Breast epithelium (tissue), 4 donors: Measurements from ENCODE around the gene TBX5. TPM values are rescaled to one million over a fixed set of nuclear protein-coding genes. Genes with fewer than 3 reads are reported as not detected.
A peak's percentile ranks its signal among the peaks of the same experiment; 100 is the strongest.

Source experiments
- DNase-seq, 2 donors: peaks; one replicate each; pipeline ENCODE4 v3.0.0-alpha.2; 2019; ENCODE audit warnings: low spot score in 2 of 2
- H3K27ac ChIP-seq, 2 donors: fragments of 200-600 bp; sonication (generic) in 1 of 2; one replicate each; pipeline ENCODE4 v1.5.1; 2016 to 2019; ENCODE audit warnings: mild to moderate bottlenecking in 1 of 2
- H3K27me3 ChIP-seq, 2 donors: fragments of 200-600 bp; sonication (generic) in 1 of 2; one replicate each; pipeline versions ENCODE4 v1.5.1 to v1.6.0; 2017 to 2019; ENCODE audit warnings: control low read depth in 1 of 2, mild to moderate bottlenecking in 1 of 2
- H3K36me3 ChIP-seq: fragments of 200-600 bp; one replicate; pipeline ENCODE4 v1.5.1; 2019
- H3K4me1 ChIP-seq, 2 donors: fragments of 200-600 bp; sonication (generic); one replicate each; pipeline ENCODE4 v1.5.1; 2016 to 2019; ENCODE audit warnings: control low read depth in 1 of 2
- H3K4me3 ChIP-seq, 3 donors: fragments of 200-600 bp; sonication (generic); 1 replicate in 2 of 3; 2 replicates in 1 of 3; pipeline ENCODE4 v1.5.1; 2016 to 2019; ENCODE audit warnings: mild to moderate bottlenecking in 3 of 3, moderate library complexity in 2 of 3
- H3K9me3 ChIP-seq, 2 donors: fragments of 200-600 bp; sonication (generic) in 1 of 2; one replicate each; pipeline ENCODE4 v1.5.1; 2016 to 2019; ENCODE audit warnings: control low read depth in 1 of 2
- POLR2A ChIP-seq: fragments of 450-650 bp; IDR thresholded peaks from one replicate; pipeline ENCODE4 v1.6.1; 2016; ENCODE audit warnings: antibody characterized with exemption, mild to moderate bottlenecking, moderate library complexity
- POLR2AphosphoS5 ChIP-seq, 3 donors: sonication (generic); formaldehyde crosslinking; IDR thresholded peaks; one replicate each; pipeline ENCODE4 v1.6.1; 2017; ENCODE audit warnings: antibody characterized with exemption in 3 of 3
- intact Hi-C: fragments of 100-400 bp; cut with DNase I; formaldehyde crosslinking; loops from one replicate; pipeline ENCODE4 v1.15.1; 2023; ENCODE audit warnings: low total_unique reads
- total RNA-seq, 3 donors: library from RNA; depleted of rRNA; stranded (reverse); fragments of >200 nt; gene quantifications; one replicate each; pipeline ENCODE4 v1.1.0, GENCODE V29; 2016
- TF ChIP-seq, protein P1 (sequence below), 3 donors: fragments of 450-650 bp; IDR thresholded peaks; one replicate each; pipeline ENCODE4 v1.5.1; 2016 to 2017; ENCODE audit warnings: antibody characterized with exemption in 3 of 3, mild to moderate bottlenecking in 3 of 3, moderate library complexity in 3 of 3

The TBX5 gene
- total RNA-seq, 3 donors from 2014 or later, result 2.2 to 10.2 (median 6.2) TPM

- Histone ChIP-seq H3K27ac (no peak overlapping the region), H3K36me3 (no peaks in the 10 kb centered on the region), H3K4me1 (no peaks in the 10 kb centered on the region), H3K9me3 (no peaks in the 10 kb centered on the region), H3K27me3 (peaks cover 0 to 79% of the 10 kb centered on the region in 2 donors), H3K4me3 (no peak overlapping the region)
- TF ChIP-seq POLR2A (no peak), POLR2AphosphoS5 (IDR thresholded peaks at IDR 0.05) (no peak)
- TF ChIP-seq, protein P1, sequence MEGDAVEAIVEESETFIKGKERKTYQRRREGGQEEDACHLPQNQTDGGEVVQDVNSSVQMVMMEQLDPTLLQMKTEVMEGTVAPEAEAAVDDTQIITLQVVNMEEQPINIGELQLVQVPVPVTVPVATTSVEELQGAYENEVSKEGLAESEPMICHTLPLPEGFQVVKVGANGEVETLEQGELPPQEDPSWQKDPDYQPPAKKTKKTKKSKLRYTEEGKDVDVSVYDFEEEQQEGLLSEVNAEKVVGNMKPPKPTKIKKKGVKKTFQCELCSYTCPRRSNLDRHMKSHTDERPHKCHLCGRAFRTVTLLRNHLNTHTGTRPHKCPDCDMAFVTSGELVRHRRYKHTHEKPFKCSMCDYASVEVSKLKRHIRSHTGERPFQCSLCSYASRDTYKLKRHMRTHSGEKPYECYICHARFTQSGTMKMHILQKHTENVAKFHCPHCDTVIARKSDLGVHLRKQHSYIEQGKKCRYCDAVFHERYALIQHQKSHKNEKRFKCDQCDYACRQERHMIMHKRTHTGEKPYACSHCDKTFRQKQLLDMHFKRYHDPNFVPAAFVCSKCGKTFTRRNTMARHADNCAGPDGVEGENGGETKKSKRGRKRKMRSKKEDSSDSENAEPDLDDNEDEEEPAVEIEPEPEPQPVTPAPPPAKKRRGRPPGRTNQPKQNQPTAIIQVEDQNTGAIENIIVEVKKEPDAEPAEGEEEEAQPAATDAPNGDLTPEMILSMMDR (IDR thresholded peaks at IDR 0.05), result no peak
- intact Hi-C loops, result no loop called here
- no peak for DNase-seq
Measured at GRCh38 chr12:114447799-114448617, 42.1 kb upstream of the TBX5 start.

DNA sequence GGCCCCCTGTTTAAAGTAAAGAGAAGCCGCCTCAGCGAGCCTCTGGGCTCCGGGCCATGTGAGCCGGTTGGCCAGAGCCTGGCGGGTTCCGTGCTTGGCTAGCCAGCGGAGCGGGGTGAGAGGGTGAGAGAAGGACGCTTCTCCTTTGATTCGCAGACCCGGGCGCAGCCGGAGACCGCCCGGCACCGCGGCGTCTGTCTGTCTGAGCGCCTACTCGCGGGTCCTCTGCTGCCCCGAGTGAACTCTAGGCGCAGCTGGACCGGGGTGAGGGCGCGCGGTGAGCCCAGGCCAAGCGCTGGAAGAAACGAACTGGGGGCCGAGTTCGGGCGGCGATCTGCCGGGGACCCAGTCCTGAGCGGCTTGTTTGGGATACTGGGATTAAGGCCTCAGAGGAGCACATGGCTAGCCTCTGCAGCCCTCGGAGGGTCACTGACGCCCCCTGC is 41.4 kb upstream of the TBX5 start:
- Histone ChIP-seq H3K4me1 (no peaks in the 10 kb centered on the region), H3K27ac (no peak overlapping the region), H3K27me3 (peaks cover 0 to 86% of the 10 kb centered on the region in 2 donors), H3K9me3 (no peaks in the 10 kb centered on the region), H3K36me3 (no peaks in the 10 kb centered on the region), H3K4me3 (peak overlapping the region in 1 of 3 donors; percentile 22)
- TF ChIP-seq POLR2AphosphoS5 (IDR thresholded peaks at IDR 0.05), result no peak
- TF ChIP-seq POLR2A, result no peak
- TF ChIP-seq, protein P1 (IDR thresholded peaks at IDR 0.05), result no peak
- no peak for DNase-seq
- intact Hi-C loops, result no loop called here

GRCh38 chr12:114445401-114446323 is 39.7 kb upstream of the TBX5 start:
- H3K4me1 ChIP-seq, result no peaks in the 10 kb centered on the region
- H3K36me3 ChIP-seq, result no peaks in the 10 kb centered on the region
- H3K27me3 ChIP-seq, result peaks cover 0 to 89% of the 10 kb centered on the region in 2 donors
- no peaks in the 10 kb centered on the region for H3K9me3 ChIP-seq
- no peak overlapping the region for H3K27ac ChIP-seq
- H3K4me3 ChIP-seq, result no peak overlapping the region
- intact Hi-C loops, result no loop called here
- TF ChIP-seq, protein P1 (IDR thresholded peaks at IDR 0.05), result no peak
- TF ChIP-seq POLR2A (no peak), POLR2AphosphoS5 (IDR thresholded peaks at IDR 0.05) (no peak)
- DNase-seq, result no peak

- intact Hi-C loops, result no loop called here
Measured at GRCh38 chr12:114444422-114445279, 38.7 kb upstream of the TBX5 start.

More at GRCh38 chr12:114444422-114445279, 38.7 kb upstream of the TBX5 start:
- Histone ChIP-seq H3K27me3 (peaks cover 0 to 96% of the 10 kb centered on the region in 2 donors), H3K27ac (no peak overlapping the region), H3K36me3 (no peaks in the 10 kb centered on the region), H3K9me3 (no peaks in the 10 kb centered on the region), H3K4me3 (no peak overlapping the region), H3K4me1 (no peaks in the 10 kb centered on the region)
- TF ChIP-seq, protein P1 (IDR thresholded peaks at IDR 0.05), result no peak
- no peak for DNase-seq
